ENCODE results near the gene RASIP1.

- no peak for TF ChIP-seq CTCF (IDR thresholded peaks at IDR 0.05)
- no peak for TF ChIP-seq ZFX (IDR thresholded peaks at IDR 0.05; ENCODE audit: borderline replicate concordance)
Measured at GRCh38 chr19:48715681-48716171, 24.7 kb downstream of the RASIP1 start.

All from 22Rv1 (cell line).